GM21360 (cell line): ENCODE measurements around the gene NCOA3.

ENCODE experiments used
- ATAC-seq: cut with Tn5 transposase; IDR thresholded peaks from one replicate; pipeline ENCODE4 v1.9.1; 2021; ENCODE audit warnings: mild to moderate bottlenecking, moderate library complexity; ENCODE audit not compliant: unreplicated experiment

The NCOA3 gene

GRCh38 chr20:47675190-47676142, 173.8 kb downstream of the NCOA3 start:
- ATAC-seq: no peak

GRCh38 chr20:47676219-47676721, 174.6 kb downstream of the NCOA3 start:
- ATAC-seq: no peak

GRCh38 chr20:47676912-47677634, 175.4 kb downstream of the NCOA3 start:
- ATAC-seq: no peak

GRCh38 chr20:47677635-47678453, 176.2 kb downstream of the NCOA3 start:
- ATAC-seq: no peak

GRCh38 chr20:47678536-47678935, 176.8 kb downstream of the NCOA3 start:
- ATAC-seq: no peak

- ATAC-seq: no peak
These were observed 177.8 kb downstream of the NCOA3 start for GRCh38 chr20:47679462-47679861.

GRCh38 chr20:47680804-47681529, 179.3 kb downstream of the NCOA3 start:
- no peak for ATAC-seq

- no peak for ATAC-seq
These were observed 180.5 kb downstream of the NCOA3 start for GRCh38 chr20:47682028-47682783.

- ATAC-seq: no peak
These were observed 181.2 kb downstream of the NCOA3 start for GRCh38 chr20:47682916-47683315.

- no peak for ATAC-seq
These were observed 182.8 kb downstream of the NCOA3 start for GRCh38 chr20:47684306-47685080.

- ATAC-seq: no peak
These were observed 184.9 kb downstream of the NCOA3 start for GRCh38 chr20:47686545-47686944.

GRCh38 chr20:47687095-47687987, 185.7 kb downstream of the NCOA3 start:
- ATAC-seq: no peak

GRCh38 chr20:47688385-47689381, 187.0 kb downstream of the NCOA3 start:
- no peak for ATAC-seq

GRCh38 chr20:47689731-47690130, 188.0 kb downstream of the NCOA3 start:
- no peak for ATAC-seq

GRCh38 chr20:47691625-47692024, 189.9 kb downstream of the NCOA3 start:
- ATAC-seq: no peak

GRCh38 chr20:47694021-47694818, 192.5 kb downstream of the NCOA3 start:
- ATAC-seq: no peak
